ENCODE measurements around the gene ADGRD1.
"Not testable (repeated sequence)": the region's sequence is repeated elsewhere in the genome, so short reads cannot be mapped to it uniquely, and the experiment has no call there.

Gene ADGRD1

GRCh38 chr12:131106349-131106941 lies 152.7 kb downstream of the ADGRD1 start:
- DNase-seq: no peak

- no peak for DNase-seq
These were observed 154.7 kb downstream of the ADGRD1 start for GRCh38 chr12:131108177-131108955.

DNA sequence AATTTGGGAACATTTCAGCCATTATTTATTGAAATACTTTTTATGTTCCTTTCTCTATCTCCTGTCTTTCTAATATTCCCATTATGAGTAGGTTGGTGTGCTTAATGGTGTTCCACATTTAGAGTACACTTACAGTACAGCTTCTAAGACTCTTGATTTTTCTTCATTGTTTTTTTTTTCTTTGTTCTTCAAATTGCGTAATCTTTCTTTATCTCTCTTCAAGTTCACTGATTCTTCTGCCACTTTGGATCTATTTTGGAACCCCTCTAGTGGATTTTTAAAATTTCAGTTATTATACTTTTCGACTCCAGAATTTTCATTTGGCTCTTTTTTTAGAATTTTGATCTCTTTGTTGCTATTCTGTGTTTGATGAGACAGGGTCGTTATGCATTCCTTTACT lies 157.7 kb downstream of the ADGRD1 start:
- DNase-seq: no peak

DNA sequence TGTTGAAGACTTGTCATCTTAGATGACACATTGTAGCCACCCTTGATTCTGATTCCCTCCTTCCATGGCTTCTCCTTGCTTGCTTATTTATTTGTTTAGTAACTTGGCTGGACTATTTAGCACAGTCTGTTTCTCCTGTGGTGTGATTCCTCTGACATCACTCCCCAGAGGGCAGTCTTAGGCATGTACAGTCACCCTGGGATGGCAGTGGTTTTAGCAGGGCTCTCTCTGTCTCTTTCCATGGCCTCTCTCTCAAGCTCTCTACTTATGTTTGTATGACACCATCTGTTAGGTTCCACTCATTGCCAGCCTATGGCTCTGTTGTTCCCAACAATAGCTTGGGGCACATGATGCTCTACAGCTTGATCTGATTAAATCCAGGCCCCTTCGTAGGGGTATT lies 158.3 kb downstream of the ADGRD1 start:
- no peak for DNase-seq

DNA sequence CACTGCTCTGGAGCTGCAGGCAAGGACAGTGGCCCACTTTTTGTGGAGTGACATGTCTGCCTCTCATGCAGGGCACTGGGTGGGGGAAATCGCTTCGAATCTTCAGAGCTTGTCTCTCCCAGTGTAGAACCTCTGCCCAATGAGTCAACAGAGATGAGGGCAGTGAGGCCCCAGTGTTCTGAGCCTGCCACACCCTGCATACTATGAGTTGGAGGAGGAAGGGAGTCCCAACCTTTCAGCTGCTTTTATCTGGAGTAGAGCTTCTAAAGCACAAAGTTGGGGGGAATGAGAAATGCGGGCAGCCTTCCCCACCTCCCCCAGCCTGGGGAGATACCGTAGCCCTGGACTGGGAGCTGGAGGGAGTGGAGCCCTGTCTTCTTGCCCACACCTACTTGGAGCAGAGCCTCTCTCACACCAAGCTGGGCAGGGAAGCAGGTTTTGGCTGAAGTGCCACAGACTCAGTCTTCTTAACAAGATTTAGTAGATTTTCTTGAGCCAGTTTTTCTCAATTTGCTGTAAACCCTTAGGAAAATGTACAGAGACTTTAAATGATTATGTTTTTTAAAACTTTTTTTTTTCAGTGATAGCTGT lies 159.1 kb downstream of the ADGRD1 start:
- DNase-seq: no peak

DNA sequence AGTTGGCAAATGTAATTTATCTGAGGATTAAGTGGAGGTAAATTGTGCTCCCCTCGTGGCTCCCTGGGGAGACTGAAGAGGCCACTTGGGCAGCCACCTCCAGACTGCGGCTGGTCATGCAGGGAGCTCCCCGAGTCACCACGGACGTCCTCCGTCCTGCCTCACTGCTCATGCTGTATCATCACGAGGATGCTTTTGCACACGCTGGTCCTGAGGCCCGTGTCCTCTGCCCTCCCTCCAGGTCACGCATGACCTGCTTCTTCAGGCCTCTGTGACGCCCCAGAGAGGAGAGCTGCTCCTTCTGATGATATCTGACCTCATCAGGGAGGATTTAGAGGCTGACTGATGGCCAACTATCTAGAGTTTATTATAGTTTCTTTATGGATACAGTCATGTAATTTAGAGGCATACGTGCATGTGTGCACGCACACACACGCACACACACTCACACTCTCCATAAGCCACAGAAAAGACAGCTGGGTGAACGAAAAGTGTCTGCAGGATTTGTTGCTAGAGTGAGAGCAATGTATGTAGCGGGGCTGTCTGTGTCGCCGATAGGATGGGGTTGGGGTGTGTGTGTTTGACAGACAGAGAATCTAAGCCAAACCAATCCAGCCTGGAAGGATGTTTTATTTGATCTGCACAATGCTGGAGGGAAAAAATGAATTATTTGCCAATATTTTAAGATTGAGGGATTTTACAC lies 160.0 kb downstream of the ADGRD1 start:
- DNase-seq: no peak

- no peak for DNase-seq
These were observed 160.6 kb downstream of the ADGRD1 start for GRCh38 chr12:131114271-131114670.

GRCh38 chr12:131114942-131115584 lies 161.4 kb downstream of the ADGRD1 start:
- DNase-seq: no peak

DNA sequence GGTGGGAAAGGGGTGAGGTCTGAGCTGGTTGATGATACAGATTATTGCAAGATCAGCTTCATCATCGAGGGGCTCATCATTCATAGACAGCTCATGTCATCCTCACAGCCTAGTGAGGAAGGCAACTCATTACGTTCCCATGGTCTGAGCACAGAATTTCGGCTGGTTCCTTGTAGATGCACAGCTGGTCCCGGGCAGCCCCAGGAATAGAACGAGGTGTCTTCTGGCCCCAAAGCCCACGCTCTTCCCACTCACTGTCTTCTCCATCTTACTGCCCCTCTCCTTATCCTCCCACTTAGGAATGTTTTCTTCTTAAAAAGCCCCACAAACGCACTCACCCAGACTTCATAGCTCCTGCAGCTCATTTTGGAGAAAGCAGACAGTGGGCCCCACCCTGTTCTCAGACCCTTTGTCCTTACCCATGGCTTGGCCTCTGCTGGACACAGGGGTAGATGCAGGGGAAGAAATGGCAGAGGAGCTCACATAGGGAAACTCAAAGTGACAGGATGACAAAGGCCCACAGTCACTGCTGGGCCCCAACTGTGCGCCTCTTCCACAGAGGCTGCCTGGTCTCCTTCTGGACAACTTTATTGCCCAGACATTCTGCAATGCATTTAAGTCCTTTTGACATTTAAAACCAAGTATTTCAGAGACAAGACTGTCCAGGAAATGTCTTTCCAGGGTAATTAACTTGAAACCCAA lies 162.2 kb downstream of the ADGRD1 start:
- no peak for DNase-seq

DNA sequence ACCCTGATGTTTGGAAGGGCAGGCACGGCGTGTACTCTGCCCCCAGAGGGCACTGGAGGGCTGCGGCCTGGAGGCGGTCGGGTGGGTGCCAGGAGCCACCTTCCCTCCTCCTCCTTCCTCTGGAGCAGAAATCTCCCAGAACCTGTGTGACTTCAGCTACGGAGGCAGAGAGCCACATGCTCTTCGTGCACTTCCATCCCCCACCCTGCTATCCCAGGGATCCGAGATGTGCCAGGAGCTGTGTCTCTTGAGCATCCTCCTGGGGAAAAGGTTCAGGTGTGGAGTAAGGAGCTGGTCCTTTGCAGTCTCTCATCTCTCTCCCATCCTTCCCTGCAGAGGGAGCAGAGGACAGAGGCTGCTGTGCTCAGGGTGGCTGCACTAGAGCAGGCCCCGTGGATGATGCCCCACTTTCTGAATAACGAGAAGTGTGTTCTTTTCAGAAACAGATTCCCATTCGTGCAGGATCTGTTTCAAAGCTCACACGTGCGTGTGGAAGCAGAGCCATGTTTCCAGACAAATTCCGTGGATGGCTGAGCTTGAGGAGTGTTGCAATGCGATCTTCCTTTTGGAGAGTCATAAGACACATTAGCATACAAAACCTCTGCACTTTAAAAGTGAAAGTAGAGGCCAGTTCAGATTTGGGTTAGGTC lies 162.9 kb downstream of the ADGRD1 start:
- DNase-seq: no peak

- no peak for DNase-seq
These were observed 163.9 kb downstream of the ADGRD1 start for GRCh38 chr12:131117438-131118245.

DNA sequence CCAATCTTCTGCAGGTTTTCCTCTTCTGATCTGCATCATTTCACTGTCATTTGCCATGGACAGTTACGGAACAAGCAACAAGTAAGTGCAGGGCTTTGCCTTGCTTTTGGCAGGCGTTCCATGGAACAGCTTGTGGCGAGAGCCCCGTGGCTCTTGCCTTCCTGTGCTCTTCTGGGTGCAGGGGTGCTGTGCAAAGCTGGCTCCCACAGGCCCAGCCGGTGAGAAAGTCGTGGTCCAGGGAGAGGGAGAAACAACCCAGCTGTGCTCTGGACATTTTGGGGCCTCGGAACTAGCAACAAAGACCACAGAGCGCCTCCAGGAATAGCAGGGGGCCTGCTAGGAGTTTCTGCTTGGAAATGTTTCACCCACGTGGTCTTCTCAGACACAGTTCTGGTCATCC lies 164.7 kb downstream of the ADGRD1 start:
- DNase-seq: no peak

DNA sequence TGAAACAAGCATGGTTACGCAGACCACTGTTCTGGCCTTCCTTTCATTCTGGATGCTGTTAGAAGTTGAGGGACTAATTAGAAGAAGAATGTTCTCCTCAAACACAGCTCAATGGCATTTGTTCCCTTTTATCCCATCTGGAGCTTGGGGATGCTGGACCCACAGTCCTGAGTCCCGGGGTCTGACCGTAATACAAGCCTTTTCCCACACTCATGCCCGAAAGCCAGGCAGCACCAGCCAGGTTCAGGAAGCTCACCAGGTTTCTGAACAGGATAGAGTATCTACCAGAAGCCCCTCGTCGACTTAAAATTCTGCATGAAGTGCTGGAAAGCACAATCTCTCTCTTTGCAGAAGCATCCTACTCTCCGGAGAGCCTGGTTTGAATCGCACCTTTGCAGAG lies 165.6 kb downstream of the ADGRD1 start:
- not testable (repeated sequence) for DNase-seq

DNA sequence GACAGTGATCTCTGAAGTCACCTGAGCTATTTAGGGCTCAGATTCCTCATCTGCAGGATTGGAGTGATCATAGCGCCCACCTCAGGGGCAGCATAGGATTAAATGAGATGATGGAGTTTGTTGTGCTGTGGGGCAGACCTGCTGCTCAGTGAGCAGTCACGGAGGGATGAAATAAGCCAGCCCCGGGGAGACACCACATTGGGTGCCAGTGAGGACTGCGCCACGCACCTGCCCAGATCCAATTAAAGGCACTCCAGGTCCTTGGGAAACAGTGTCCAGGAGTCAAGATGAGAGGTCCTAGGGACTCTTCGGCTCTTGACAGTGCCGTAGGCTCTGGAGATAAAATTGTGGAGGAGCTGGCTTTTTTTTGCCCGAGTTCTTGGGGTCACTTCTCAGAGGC lies 166.2 kb downstream of the ADGRD1 start:
- no peak for DNase-seq

- no peak for DNase-seq
These were observed 167.1 kb downstream of the ADGRD1 start for GRCh38 chr12:131120831-131121271.

GRCh38 chr12:131121705-131122405 lies 168.1 kb downstream of the ADGRD1 start:
- DNase-seq: no peak

DNA sequence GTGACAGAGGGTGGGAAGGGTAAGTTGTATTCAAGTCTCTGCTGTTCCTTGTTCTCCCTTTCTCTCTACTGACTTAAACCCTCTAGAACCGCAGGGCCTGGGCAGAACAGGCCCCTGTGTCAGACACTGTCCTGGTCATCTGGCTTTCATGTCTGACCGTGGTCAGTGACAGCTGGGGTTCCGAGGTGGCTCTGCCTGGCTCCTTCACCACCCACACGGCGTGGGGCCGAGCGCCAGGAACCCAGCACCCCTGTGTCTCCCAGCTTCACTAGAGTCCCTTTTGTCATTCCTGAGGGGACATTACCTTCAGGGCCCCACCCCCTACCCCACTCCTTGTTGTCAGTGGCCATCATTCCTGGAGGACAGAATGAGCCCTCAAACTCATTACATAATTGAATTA lies 168.9 kb downstream of the ADGRD1 start:
- no peak for DNase-seq

GRCh38 chr12:131123817-131124216 lies 170.1 kb downstream of the ADGRD1 start:
- no peak for DNase-seq

- DNase-seq: no peak
These were observed 171.0 kb downstream of the ADGRD1 start for GRCh38 chr12:131124487-131125280.
